DOHH2 (cell line): ENCODE measurements around the gene B9D2.
A peak's percentile ranks its signal among the peaks of the same experiment; 100 is the strongest.

Experiments
- H3F3A ChIP-seq: fragments of 200-600 bp; sonication (generic), shearing (Covaris generic); 2 replicates; pipeline ENCODE4 v1.6.0; 2016; ENCODE audit warnings: antibody characterized with exemption, mild to moderate bottlenecking; ENCODE audit not compliant: control insufficient read depth, insufficient read depth
- H3K27ac ChIP-seq: fragments of 200-600 bp; sonication (generic); 2 replicates; pipeline ENCODE4 v1.5.1; 2014; ENCODE audit warnings: low read depth, mild to moderate bottlenecking, low read length, moderate library complexity
- H3K27me3 ChIP-seq: fragments of 200-600 bp; sonication (generic); 2 replicates; pipeline ENCODE4 v1.6.1; 2014; ENCODE audit warnings: mild to moderate bottlenecking, low read length, mixed read lengths; ENCODE audit not compliant: control insufficient read depth
- H3K36me3 ChIP-seq: fragments of 200-600 bp; sonication (generic); 2 replicates; pipeline ENCODE4 v1.6.1; 2014; ENCODE audit warnings: mild to moderate bottlenecking, low read length, moderate library complexity, mixed read lengths; ENCODE audit not compliant: control insufficient read depth
- H3K4me1 ChIP-seq: fragments of 200-600 bp; sonication (generic); 2 replicates; pipeline ENCODE4 v1.6.1; 2014; ENCODE audit warnings: mild to moderate bottlenecking, low read length, mixed read lengths; ENCODE audit not compliant: control insufficient read depth
- H3K4me2 ChIP-seq: fragments of 200-600 bp; sonication (generic); 2 replicates; pipeline ENCODE4 v1.6.0; 2014; ENCODE audit warnings: mild to moderate bottlenecking, low read length, moderate library complexity
- H3K4me3 ChIP-seq: fragments of 200-600 bp; sonication (generic); 2 replicates; pipeline ENCODE4 v1.5.1; 2014; ENCODE audit warnings: mild to moderate bottlenecking, low read length, mixed read lengths
- H3K79me2 ChIP-seq: fragments of 200-600 bp; sonication (generic); 2 replicates; pipeline ENCODE4 v1.6.1; 2014; ENCODE audit warnings: mild to moderate bottlenecking, low read length, mixed read lengths; ENCODE audit not compliant: control insufficient read depth
- H3K9me2 ChIP-seq: fragments of 200-600 bp; sonication (generic); replicated peaks from 2 replicates; pipeline ENCODE4 v1.6.1; 2014; ENCODE audit warnings: mild to moderate bottlenecking, low read length, mixed read lengths; ENCODE audit not compliant: control insufficient read depth
- H3K9me3 ChIP-seq: fragments of 200-600 bp; sonication (generic); 2 replicates; pipeline ENCODE4 v1.6.1; 2014; ENCODE audit warnings: antibody characterized with exemption, low read length, mixed read lengths; ENCODE audit not compliant: control insufficient read depth, insufficient read depth
- H4K20me1 ChIP-seq: fragments of 200-600 bp; sonication (generic); 2 replicates; pipeline ENCODE4 v1.6.0; 2014; ENCODE audit warnings: low read depth, mild to moderate bottlenecking, antibody characterized with exemption, low read length, moderate library complexity; ENCODE audit not compliant: control insufficient read depth, insufficient read depth
- EZH2phosphoT487 ChIP-seq: fragments of 200-600 bp; sonication (generic); IDR thresholded peaks from 2 replicates; pipeline ENCODE4 v1.6.1; 2017; ENCODE audit warnings: borderline replicate concordance, mild to moderate bottlenecking, antibody characterized with exemption, low read length, moderate library complexity, mixed read lengths
- TF ChIP-seq, protein P1 (sequence below): fragments of 200-600 bp; sonication (generic); IDR thresholded peaks from one replicate; pipeline ENCODE4 v1.5.1; 2014; ENCODE audit warnings: antibody characterized with exemption, mild to moderate bottlenecking, low read depth, low read length; ENCODE audit not compliant: poor library complexity, severe bottlenecking

Gene B9D2

DNA sequence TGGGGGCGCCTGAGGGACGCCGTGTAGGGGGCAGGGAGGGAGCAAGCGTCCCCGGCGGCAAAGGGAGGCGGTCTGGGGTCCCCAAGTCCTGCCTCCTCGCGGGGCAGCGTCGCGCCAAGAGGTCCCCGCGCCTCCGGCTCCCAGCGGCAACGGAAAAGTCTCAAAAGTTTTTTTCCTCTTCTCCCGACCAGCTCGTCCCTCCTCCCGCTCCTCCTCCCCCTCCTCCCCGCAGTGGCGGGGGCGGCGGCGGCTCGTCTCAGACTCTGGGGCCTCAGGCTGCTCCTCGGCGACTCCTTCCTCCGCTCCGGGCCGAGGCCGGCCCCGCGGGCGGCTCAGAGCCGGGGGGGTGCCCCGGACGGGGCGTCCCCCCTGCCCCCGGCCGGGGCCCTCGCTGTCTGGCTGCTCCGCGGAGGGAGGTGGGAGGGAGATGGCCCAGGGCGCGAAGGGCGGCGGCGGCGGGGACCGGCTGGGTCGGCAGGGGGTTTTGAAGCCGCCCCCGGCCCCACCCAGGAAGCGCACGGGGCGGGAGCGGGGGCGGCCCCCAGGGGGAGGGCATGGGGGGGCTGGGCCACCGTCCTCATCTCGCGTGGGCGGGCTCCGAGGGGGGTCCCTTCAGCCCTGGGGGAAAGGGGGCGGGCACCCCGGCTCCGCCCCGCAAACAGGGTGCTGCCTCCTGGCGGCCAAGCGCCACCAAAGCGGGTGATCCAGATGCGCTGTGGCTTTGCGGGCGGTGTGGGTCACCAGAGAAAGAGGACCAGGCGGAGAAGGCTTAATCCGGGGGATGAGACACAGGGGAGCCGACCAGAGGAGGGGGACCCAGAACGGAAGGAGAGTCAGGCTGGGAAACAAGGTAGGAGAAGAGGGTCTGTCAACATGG lies 10.2 kb downstream of the B9D2 start, which contains the start of gene TGFB1:
TGFB1 (minus strand) TSS at position 457 of the 877 bp plus-strand sequence. CDS start 878 bp downstream, outside the sequence.
- Histone ChIP-seq H4K20me1 (peaks cover 19% of the 10 kb centered on the region; the same call in 1 of the 2 replicates), H3K79me2 (peaks cover 53% of the 10 kb centered on the region), H3K4me1 (peaks cover 27% of the 10 kb centered on the region), H3K36me3 (peaks cover 40% of the 10 kb centered on the region), H3K27ac (peak within 1 kb of the TSS; percentile 73), H3K9me3 (no peaks in the 10 kb centered on the region), H3K27me3 (no peaks in the 10 kb centered on the region), H3K4me3 (peak within 1 kb of the TSS; percentile 94), H3F3A (no peaks in the 10 kb centered on the region; the same call in 1 of the 2 replicates), H3K9me2 (no peaks in the 10 kb centered on the region), H3K4me2 (peak within 1 kb of the TSS; percentile 72)
- TF ChIP-seq EZH2phosphoT487: no peak
- TF ChIP-seq, protein P1, sequence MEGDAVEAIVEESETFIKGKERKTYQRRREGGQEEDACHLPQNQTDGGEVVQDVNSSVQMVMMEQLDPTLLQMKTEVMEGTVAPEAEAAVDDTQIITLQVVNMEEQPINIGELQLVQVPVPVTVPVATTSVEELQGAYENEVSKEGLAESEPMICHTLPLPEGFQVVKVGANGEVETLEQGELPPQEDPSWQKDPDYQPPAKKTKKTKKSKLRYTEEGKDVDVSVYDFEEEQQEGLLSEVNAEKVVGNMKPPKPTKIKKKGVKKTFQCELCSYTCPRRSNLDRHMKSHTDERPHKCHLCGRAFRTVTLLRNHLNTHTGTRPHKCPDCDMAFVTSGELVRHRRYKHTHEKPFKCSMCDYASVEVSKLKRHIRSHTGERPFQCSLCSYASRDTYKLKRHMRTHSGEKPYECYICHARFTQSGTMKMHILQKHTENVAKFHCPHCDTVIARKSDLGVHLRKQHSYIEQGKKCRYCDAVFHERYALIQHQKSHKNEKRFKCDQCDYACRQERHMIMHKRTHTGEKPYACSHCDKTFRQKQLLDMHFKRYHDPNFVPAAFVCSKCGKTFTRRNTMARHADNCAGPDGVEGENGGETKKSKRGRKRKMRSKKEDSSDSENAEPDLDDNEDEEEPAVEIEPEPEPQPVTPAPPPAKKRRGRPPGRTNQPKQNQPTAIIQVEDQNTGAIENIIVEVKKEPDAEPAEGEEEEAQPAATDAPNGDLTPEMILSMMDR: peak; percentile 90

DNA sequence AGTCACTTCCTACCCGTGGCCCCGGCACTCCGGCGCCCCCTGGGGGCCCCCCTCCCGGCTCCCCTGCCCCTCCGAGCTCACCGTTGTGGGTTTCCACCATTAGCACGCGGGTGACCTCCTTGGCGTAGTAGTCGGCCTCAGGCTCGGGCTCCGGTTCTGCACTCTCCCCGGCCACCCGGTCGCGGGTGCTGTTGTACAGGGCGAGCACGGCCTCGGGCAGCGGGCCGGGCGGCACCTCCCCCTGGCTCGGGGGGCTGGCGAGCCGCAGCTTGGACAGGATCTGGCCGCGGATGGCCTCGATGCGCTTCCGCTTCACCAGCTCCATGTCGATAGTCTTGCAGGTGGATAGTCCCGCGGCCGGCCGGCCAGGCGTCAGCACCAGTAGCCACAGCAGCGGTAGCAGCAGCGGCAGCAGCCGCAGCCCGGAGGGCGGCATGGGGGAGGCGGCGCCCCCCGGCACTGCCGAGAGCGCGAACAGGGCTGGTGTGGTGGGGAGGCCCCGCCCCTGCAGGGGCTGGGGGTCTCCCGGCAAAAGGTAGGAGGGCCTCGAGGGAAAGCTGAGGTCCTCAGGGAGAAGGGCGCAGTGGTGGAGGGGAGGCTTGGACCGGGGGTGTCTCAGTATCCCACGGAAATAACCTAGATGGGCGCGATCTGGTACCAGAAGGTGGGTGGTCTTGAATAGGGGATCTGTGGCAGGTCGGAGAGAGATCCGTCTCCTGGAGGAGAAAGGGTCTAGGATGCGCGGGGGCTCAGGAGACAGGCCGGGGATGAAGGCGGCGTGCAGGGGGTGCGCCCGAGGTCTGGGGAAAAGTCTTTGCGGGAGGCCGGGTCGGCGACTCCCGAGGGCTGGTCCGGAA lies 11.1 kb downstream of the B9D2 start:
- Histone ChIP-seq H3K4me1 (peaks cover 27% of the 10 kb centered on the region), H3K27me3 (no peaks in the 10 kb centered on the region), H3K27ac (peak overlapping the region; percentile 73), H3K36me3 (peaks cover 46% of the 10 kb centered on the region), H3K4me2 (peak overlapping the region; percentile 72), H4K20me1 (peaks cover 19% of the 10 kb centered on the region; the same call in 1 of the 2 replicates), H3K4me3 (peak overlapping the region; percentile 94), H3F3A (no peaks in the 10 kb centered on the region; the same call in 1 of the 2 replicates), H3K9me3 (no peaks in the 10 kb centered on the region), H3K9me2 (no peaks in the 10 kb centered on the region), H3K79me2 (peaks cover 60% of the 10 kb centered on the region)
- TF ChIP-seq, protein P1: peak; percentile 83
- TF ChIP-seq EZH2phosphoT487: no peak

- H3K9me2 ChIP-seq: no peaks in the 10 kb centered on the region
- peaks cover 62% of the 10 kb centered on the region for H3K79me2 ChIP-seq
- H3K9me3 ChIP-seq: no peaks in the 10 kb centered on the region
- peak overlapping the region; percentile 73 for H3K27ac ChIP-seq
- peak overlapping the region; percentile 72 for H3K4me2 ChIP-seq
- peaks cover 27% of the 10 kb centered on the region for H3K4me1 ChIP-seq
- peak overlapping the region; percentile 94 for H3K4me3 ChIP-seq
- H4K20me1 ChIP-seq: peaks cover 19% of the 10 kb centered on the region; the same call in 1 of the 2 replicates
- H3K36me3 ChIP-seq: peaks cover 48% of the 10 kb centered on the region
- no peaks in the 10 kb centered on the region for H3K27me3 ChIP-seq
- TF ChIP-seq, protein P1: no peak
- TF ChIP-seq EZH2phosphoT487: no peak
- H3F3A ChIP-seq: no peaks in the 10 kb centered on the region; the same call in 1 of the 2 replicates
These were observed 11.7 kb downstream of the B9D2 start for GRCh38 chr19:41352279-41352608.
